Stimulated activated naive CD8-positive, alpha-beta T cell treated with anti-CD3 and anti-CD28 coated beads, Interleukin-15, amount 100 ng/mL, for 72 hours (primary cell): ENCODE results near the gene IRF2.

Experiments
- ATAC-seq: fragments of 150-1000 bp; cut with Tn5 transposase; 2 replicates; pipeline ENCODE4 v1.10.0; 2021; ENCODE audit warnings: mild to moderate bottlenecking, moderate library complexity
- DNase-seq, 2 donors: peaks; one replicate each; pipeline ENCODE4 v3.0.0; 2021 to 2022
- H3K27ac Mint-ChIP-seq, 2 donors: one replicate each; pipeline ENCODE4 v1.8.0; 2022; ENCODE audit warnings: mild to moderate bottlenecking in 2 of 2, mixed read lengths in 2 of 2, moderate library complexity in 2 of 2
- H3K27me3 Mint-ChIP-seq: one replicate; pipeline ENCODE4 v1.8.0; 2022; ENCODE audit warnings: mixed read lengths
- H3K4me1 Mint-ChIP-seq: one replicate; pipeline ENCODE4 v1.8.0; 2022; ENCODE audit warnings: mild to moderate bottlenecking, mixed read lengths
- H3K4me3 Mint-ChIP-seq, 2 donors: one replicate each; pipeline ENCODE4 v1.8.0; 2022; ENCODE audit warnings: mild to moderate bottlenecking in 2 of 2, mixed read lengths in 2 of 2, moderate library complexity in 1 of 2
- H3K9me3 Mint-ChIP-seq, 2 donors: one replicate each; pipeline ENCODE4 v1.8.0; 2022; ENCODE audit warnings: mixed read lengths in 2 of 2

IRF2 gene

GRCh38 chr4:184474263-184475095 is at the start of gene IRF2:
IRF2 (minus strand) TSS chr4:184474550; CDS start chr4:184429064, 45,486 bp downstream.
- DNase-seq: peak; percentile 94 to 97
- H3K4me1 Mint-ChIP-seq: peaks cover 64% of the 10 kb centered on the region
- H3K27ac Mint-ChIP-seq: peak within 1 kb of the TSS; percentile 98 to 99
- peak within 1 kb of the TSS; percentile 97 to 99 for H3K4me3 Mint-ChIP-seq
- peak; percentile 81 for ATAC-seq
- H3K9me3 Mint-ChIP-seq: no peaks in the 10 kb centered on the region
- no peaks in the 10 kb centered on the region for H3K27me3 Mint-ChIP-seq

GRCh38 chr4:184515606-184516005 is 41.3 kb upstream of the IRF2 start:
- ATAC-seq (no peak), DNase-seq (no peak)
- peaks cover 7% of the 10 kb centered on the region in 2 donors for H3K9me3 Mint-ChIP-seq
- H3K4me3 Mint-ChIP-seq: peak overlapping the region in 1 of 2 donors; percentile 37
- H3K27me3 Mint-ChIP-seq: no peaks in the 10 kb centered on the region
- peak overlapping the region in 1 of 2 donors; percentile 91 for H3K27ac Mint-ChIP-seq
- H3K4me1 Mint-ChIP-seq: peaks cover 34% of the 10 kb centered on the region

- Mint-ChIP-seq H3K27ac (peak overlapping the region in 1 of 2 donors; percentile 25), H3K4me1 (peaks cover 42% of the 10 kb centered on the region), H3K27me3 (no peaks in the 10 kb centered on the region), H3K9me3 (peaks cover 16 to 19% of the 10 kb centered on the region in 2 donors), H3K4me3 (peak overlapping the region; percentile 61 to 62)
- peak; percentile 98 for ATAC-seq
- peak; percentile 68 to 85 for DNase-seq
Observed at GRCh38 chr4:184514121-184514988, 40.0 kb upstream of the IRF2 start.

- peak overlapping the region in 1 of 2 donors; percentile 25 for H3K27ac Mint-ChIP-seq
- peak; percentile 52 for ATAC-seq
- DNase-seq: no peak
Observed at GRCh38 chr4:184513802-184514120, 39.4 kb upstream of the IRF2 start.

GRCh38 chr4:184511156-184511555 is 36.8 kb upstream of the IRF2 start:
- Mint-ChIP-seq H3K4me1 (peaks cover 54% of the 10 kb centered on the region), H3K4me3 (no peak overlapping the region), H3K9me3 (peaks cover 9 to 12% of the 10 kb centered on the region in 2 donors), H3K27me3 (no peaks in the 10 kb centered on the region), H3K27ac (no peak overlapping the region)
- ATAC-seq: no peak
- DNase-seq: no peak

More at GRCh38 chr4:184513802-184514120, 39.4 kb upstream of the IRF2 start:
- H3K27me3 Mint-ChIP-seq: no peaks in the 10 kb centered on the region
- H3K9me3 Mint-ChIP-seq: peaks cover 14 to 16% of the 10 kb centered on the region in 2 donors
- peaks cover 42% of the 10 kb centered on the region for H3K4me1 Mint-ChIP-seq
- peak overlapping the region; percentile 61 to 62 for H3K4me3 Mint-ChIP-seq

- peaks cover 9 to 12% of the 10 kb centered on the region in 2 donors for H3K9me3 Mint-ChIP-seq
- no peak overlapping the region for H3K4me3 Mint-ChIP-seq
- DNase-seq (no peak), ATAC-seq (no peak)
- H3K27me3 Mint-ChIP-seq: no peaks in the 10 kb centered on the region
- peaks cover 49% of the 10 kb centered on the region for H3K4me1 Mint-ChIP-seq
- H3K27ac Mint-ChIP-seq: peak overlapping the region in 1 of 2 donors; percentile 30
Observed at GRCh38 chr4:184510401-184510800, 36.1 kb upstream of the IRF2 start.

GRCh38 chr4:184506527-184507121 is 32.3 kb upstream of the IRF2 start:
- no peak overlapping the region for H3K27ac Mint-ChIP-seq

GRCh38 chr4:184504385-184504784 is 30.0 kb upstream of the IRF2 start:
- no peaks in the 10 kb centered on the region for H3K27me3 Mint-ChIP-seq
- peaks cover 31% of the 10 kb centered on the region for H3K4me1 Mint-ChIP-seq
- peak overlapping the region; percentile 14 to 51 for H3K4me3 Mint-ChIP-seq
- ATAC-seq: peak; percentile 5
- DNase-seq: no peak
- peaks cover 0 to under 1% of the 10 kb centered on the region in 2 donors for H3K9me3 Mint-ChIP-seq
- peak overlapping the region; percentile 3 to 93 for H3K27ac Mint-ChIP-seq

More at GRCh38 chr4:184506527-184507121, 32.3 kb upstream of the IRF2 start:
- H3K4me1 Mint-ChIP-seq: peaks cover 40% of the 10 kb centered on the region
- H3K4me3 Mint-ChIP-seq: peak overlapping the region in 1 of 2 donors; percentile 37
- H3K27me3 Mint-ChIP-seq: no peaks in the 10 kb centered on the region
- peaks cover 9 to 12% of the 10 kb centered on the region in 2 donors for H3K9me3 Mint-ChIP-seq
- DNase-seq: peak; percentile 34 to 60
- peak; percentile 97 for ATAC-seq

GRCh38 chr4:184503869-184504300 is 29.5 kb upstream of the IRF2 start:
- peak overlapping the region; percentile 3 to 93 for H3K27ac Mint-ChIP-seq
- DNase-seq: peak in 1 of 2 donors; percentile 16
- peaks cover 31% of the 10 kb centered on the region for H3K4me1 Mint-ChIP-seq
- peak overlapping the region; percentile 14 to 51 for H3K4me3 Mint-ChIP-seq
- H3K9me3 Mint-ChIP-seq: no peaks in the 10 kb centered on the region
- no peaks in the 10 kb centered on the region for H3K27me3 Mint-ChIP-seq
- ATAC-seq: peak; percentile 65

- no peak for ATAC-seq
- Mint-ChIP-seq H3K27ac (no peak overlapping the region), H3K4me3 (no peak overlapping the region), H3K9me3 (no peaks in the 10 kb centered on the region), H3K27me3 (no peaks in the 10 kb centered on the region), H3K4me1 (peaks cover 19% of the 10 kb centered on the region)
- no peak for DNase-seq
Observed at GRCh38 chr4:184500748-184501589, 26.6 kb upstream of the IRF2 start.

GRCh38 chr4:184499996-184500395 is 25.6 kb upstream of the IRF2 start:
- Mint-ChIP-seq H3K9me3 (no peaks in the 10 kb centered on the region), H3K27me3 (no peaks in the 10 kb centered on the region), H3K4me1 (peaks cover 18% of the 10 kb centered on the region), H3K27ac (no peak overlapping the region), H3K4me3 (no peak overlapping the region)
- ATAC-seq (no peak), DNase-seq (no peak)

- no peak for ATAC-seq
Observed at GRCh38 chr4:184498598-184498997, 24.2 kb upstream of the IRF2 start.

GRCh38 chr4:184489771-184490170 is 15.4 kb upstream of the IRF2 start:
- Mint-ChIP-seq H3K27ac (no peak overlapping the region), H3K27me3 (no peaks in the 10 kb centered on the region), H3K4me3 (no peak overlapping the region), H3K9me3 (peaks cover 0 to 5% of the 10 kb centered on the region in 2 donors), H3K4me1 (peaks cover 32% of the 10 kb centered on the region)
- no peak for ATAC-seq
- DNase-seq: no peak

More at GRCh38 chr4:184498598-184498997, 24.2 kb upstream of the IRF2 start:
- no peak for DNase-seq
- no peaks in the 10 kb centered on the region for H3K9me3 Mint-ChIP-seq
- H3K27ac Mint-ChIP-seq: peak overlapping the region in 1 of 2 donors; percentile 24
- no peak overlapping the region for H3K4me3 Mint-ChIP-seq
- H3K4me1 Mint-ChIP-seq: peaks cover 4% of the 10 kb centered on the region
- no peaks in the 10 kb centered on the region for H3K27me3 Mint-ChIP-seq

- H3K9me3 Mint-ChIP-seq: peaks cover 13 to 17% of the 10 kb centered on the region in 2 donors
- H3K27me3 Mint-ChIP-seq: no peaks in the 10 kb centered on the region
- H3K4me3 Mint-ChIP-seq: no peak overlapping the region
- peaks cover 42% of the 10 kb centered on the region for H3K4me1 Mint-ChIP-seq
- H3K27ac Mint-ChIP-seq: no peak overlapping the region
- DNase-seq (no peak), ATAC-seq (no peak)
Observed at GRCh38 chr4:184487503-184487902, 13.2 kb upstream of the IRF2 start.
